Esophagus muscularis mucosa (tissue), 4 donors: Measurements from ENCODE around the gene FCAMR.

Experiments
- EP300 ChIP-seq: sonication (generic); formaldehyde crosslinking; IDR thresholded peaks from one replicate; pipeline ENCODE4 v1.6.1; 2017; ENCODE audit warnings: antibody characterized with exemption
- POLR2A ChIP-seq: fragments of 450-650 bp; IDR thresholded peaks from one replicate; pipeline ENCODE4 v1.6.1; 2017; ENCODE audit warnings: antibody characterized with exemption, moderate library complexity, mild to moderate bottlenecking, low read depth
- TF ChIP-seq, protein P1 (sequence below), 3 experiments: fragments of 200-600 bp in 2 of 3; fragments of 450-650 bp in 1 of 3; sonication (generic) in 2 of 3; IDR thresholded peaks; one replicate each; pipeline ENCODE4 v1.5.1; 2017 to 2019; ENCODE audit warnings: antibody characterized with exemption in 3 of 3, mild to moderate bottlenecking in 2 of 3, moderate library complexity in 1 of 3

GRCh38 chr1:207014728-207015127 lies 44.5 kb upstream of the FCAMR start:
- TF ChIP-seq, protein P1, sequence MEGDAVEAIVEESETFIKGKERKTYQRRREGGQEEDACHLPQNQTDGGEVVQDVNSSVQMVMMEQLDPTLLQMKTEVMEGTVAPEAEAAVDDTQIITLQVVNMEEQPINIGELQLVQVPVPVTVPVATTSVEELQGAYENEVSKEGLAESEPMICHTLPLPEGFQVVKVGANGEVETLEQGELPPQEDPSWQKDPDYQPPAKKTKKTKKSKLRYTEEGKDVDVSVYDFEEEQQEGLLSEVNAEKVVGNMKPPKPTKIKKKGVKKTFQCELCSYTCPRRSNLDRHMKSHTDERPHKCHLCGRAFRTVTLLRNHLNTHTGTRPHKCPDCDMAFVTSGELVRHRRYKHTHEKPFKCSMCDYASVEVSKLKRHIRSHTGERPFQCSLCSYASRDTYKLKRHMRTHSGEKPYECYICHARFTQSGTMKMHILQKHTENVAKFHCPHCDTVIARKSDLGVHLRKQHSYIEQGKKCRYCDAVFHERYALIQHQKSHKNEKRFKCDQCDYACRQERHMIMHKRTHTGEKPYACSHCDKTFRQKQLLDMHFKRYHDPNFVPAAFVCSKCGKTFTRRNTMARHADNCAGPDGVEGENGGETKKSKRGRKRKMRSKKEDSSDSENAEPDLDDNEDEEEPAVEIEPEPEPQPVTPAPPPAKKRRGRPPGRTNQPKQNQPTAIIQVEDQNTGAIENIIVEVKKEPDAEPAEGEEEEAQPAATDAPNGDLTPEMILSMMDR (IDR thresholded peaks at IDR 0.05): no peak
- no peak for TF ChIP-seq POLR2A
- TF ChIP-seq EP300: no peak
